HG03039 (cell line): Measurements from ENCODE around the gene CDS2.

Experiments used
- ATAC-seq: cut with Tn5 transposase; IDR thresholded peaks from one replicate; pipeline ENCODE4 v1.9.1; 2021; ENCODE audit warnings: mild to moderate bottlenecking, moderate library complexity; ENCODE audit not compliant: unreplicated experiment

Gene CDS2

GRCh38 chr20:5150226-5151076 is 23.6 kb downstream of the CDS2 start:
- ATAC-seq: no peak

DNA sequence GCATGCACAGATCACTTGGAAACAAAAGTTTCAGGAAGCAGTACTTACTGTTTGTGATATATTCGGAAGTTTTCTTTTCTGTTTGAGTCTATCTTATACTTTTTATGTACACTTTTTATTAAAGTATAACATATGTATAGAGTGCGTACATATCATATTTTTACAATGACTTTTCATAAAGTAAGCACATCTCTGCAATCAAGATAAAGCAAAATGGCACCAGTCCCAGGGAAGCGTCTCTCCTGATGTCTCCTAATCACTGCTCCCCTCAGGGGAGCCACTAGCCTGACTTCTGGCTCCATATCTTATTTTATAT is 26.3 kb downstream of the CDS2 start:
- no peak for ATAC-seq

DNA sequence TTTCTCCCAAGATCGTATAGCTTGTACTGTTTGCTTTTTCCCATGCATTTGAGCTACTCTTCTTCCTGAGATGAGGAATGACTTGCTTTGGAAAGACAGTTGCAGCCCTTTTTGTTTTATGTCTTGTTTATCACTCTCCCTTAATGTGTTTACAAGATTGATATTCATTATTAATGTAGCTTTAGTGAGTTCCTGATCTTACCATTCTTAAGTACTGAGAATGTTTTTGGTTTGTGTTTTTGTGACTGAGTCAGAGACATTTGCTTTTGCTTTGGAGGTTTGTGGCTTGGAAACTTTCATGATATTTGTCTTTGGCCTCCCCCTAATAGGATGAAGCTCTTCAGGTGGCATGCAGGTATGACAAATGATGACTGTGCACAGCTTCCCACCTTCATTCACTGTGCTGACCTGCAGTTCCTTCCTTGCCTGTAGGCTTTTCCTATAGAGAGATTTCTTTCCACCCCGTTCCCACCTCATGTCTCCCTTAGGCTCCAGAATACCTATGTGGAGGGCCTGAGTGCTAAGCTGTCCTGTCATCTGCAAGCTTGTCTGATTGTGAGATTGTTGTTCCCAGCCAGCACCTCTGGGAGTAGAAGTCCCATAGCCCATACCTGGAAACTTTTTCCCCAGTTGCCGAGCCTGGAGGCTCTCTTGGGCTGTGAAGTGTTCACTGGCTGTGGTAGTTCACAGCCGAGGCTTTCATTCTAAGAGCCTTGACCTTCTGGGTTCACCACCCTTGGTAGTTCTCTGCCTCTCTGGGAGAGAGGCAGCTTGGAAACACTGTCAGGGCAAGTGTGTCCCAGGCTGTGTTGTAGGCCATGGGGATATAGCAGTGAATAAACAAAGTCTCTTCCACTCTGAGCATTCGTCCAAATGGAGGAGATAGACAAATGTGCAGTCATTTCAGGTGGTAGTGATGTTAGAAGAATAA is 27.1 kb downstream of the CDS2 start:
- ATAC-seq: no peak

DNA sequence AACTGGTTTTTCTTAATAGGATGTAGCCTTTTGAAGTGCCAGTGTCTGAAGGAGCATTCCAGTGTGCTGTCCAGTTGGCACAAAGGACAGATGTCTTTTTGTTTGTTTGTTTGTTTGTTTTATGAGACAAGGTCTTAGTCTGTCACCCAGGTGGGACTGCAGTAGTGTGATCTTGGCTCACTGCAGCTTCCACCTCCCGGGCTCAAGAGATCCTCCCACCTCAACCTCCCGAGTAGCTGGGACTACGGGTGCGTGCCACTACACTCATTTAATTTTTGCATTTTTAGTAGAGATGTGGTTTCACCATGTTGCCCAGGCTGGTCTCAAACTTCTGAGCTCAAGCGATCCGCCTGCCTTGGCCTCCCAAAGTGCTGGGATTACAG is 27.7 kb downstream of the CDS2 start:
- no peak for ATAC-seq

DNA sequence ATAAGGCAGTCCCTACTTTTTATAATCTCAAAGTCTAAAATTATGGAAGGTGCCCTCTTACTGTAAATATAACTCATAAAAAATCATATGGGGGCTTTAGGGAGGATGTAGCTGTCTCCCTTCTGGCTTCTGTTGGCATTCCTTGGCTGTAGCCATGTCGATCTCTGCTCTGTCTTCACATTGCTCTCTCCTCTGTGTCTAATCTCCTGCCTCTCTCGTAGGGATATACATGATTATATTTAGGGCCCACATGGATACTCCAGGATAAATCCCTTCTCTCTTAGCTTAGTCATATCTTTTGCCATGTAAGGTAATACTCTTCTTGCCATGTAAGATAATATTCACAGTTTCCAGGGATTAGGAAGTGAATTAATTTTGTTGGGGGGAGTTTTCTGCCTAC is 28.6 kb downstream of the CDS2 start:
- no peak for ATAC-seq

GRCh38 chr20:5156675-5157448 is 30.1 kb downstream of the CDS2 start:
- no peak for ATAC-seq

DNA sequence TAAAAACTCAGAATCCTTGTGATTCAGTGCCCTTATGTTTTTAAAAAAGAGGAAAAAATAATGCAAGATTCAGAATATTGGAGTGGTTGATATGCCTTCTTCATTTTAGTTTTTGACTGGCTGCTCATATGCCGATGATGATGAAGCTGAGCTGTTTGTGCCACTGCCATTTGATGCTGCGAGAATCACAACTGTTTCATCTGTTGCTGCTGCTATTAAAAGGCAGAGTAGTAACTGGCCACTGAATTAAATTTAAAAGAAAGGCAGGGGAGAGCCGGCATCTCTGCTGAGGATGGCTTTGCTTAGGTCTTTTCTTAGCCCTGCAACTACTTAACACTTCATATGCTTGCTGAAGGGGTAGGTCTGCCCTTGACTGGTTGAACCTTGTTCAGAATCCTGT is 33.1 kb downstream of the CDS2 start:
- ATAC-seq: no peak

DNA sequence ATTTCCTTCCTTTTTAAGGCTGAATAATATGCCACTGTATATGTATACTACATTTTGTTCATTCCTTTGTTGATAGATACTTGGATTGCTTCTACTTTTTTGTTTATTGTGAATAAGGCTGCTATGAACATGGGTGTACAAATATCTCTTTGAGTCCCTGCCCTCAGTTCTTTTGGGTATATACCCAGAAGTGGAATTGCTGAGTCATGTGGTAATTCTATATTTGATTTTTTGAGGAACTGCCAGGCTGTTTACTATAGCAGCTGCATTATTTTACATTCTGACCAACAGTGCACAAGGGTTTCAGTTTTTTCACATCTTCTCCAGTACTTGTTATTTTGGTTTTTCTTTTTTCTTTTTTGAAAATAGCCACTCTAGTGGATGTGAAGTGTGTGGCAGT is 34.1 kb downstream of the CDS2 start:
- ATAC-seq: no peak

DNA sequence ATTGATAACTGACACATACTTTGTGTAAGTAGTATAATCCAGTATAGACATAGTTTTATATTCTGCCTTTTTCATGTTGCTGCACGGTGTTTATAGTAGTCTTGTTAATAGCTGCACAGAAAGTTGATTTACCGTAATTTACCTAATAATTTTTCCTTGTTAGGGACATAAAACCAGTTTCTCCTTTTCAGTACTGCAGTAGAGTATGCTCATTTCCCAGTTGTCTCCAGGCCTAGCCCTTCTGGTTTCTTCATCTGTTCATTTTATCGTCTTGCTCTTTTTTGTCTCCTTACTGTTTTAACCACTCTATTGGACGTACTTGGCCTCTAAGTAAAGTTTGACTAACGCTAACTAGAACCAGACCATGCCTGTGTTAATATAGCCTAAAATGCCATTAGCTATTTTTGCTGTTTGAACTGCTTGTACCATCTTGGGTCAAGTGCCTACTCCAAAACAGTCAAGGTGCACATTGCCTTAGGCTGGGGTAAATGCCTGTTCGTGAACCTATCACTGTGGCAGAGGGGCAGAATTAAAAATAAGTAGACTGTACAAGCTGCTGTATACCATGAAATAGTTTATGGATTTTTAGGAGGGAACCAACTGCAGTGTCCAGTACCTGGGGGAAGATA is 34.8 kb downstream of the CDS2 start:
- no peak for ATAC-seq

- ATAC-seq: no peak
Measured at GRCh38 chr20:5164645-5165625, 38.1 kb downstream of the CDS2 start.

DNA sequence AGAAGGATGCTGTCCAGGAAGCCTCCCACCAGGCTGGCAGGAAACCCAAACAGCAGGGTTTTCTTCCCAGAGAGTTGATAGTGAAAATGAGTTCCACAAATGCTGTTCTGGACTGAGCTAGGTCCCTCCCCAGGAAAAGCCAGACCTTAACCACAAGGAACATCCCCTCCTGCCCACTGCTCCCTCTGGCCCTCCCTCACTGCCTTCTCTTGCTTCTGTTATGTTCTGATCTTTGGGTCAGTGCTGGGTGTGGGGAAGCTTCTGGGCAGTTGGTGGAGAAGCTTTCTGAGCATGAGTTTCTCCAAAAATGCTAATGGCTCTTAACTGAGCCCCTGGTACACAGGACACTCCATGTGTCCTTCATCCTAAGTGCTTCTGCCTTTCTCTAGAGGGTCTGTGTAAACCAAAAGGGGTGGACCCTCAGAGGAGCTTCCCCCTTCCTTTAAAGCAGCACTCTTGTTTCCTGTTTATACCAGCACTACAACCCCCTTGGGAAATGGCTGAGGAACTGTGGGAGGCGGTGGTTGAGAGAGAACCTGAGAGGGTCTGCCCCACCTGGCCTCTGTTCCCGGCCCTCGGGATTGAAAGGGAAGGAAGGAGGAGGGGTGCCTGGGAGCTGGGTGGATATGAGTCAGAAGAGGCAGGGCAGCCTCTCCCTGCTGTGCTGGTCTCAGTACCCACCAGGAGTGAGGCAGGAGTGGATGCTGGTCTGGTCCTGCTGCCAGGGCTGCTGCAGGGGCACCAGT is 42.0 kb downstream of the CDS2 start:
- no peak for ATAC-seq

DNA sequence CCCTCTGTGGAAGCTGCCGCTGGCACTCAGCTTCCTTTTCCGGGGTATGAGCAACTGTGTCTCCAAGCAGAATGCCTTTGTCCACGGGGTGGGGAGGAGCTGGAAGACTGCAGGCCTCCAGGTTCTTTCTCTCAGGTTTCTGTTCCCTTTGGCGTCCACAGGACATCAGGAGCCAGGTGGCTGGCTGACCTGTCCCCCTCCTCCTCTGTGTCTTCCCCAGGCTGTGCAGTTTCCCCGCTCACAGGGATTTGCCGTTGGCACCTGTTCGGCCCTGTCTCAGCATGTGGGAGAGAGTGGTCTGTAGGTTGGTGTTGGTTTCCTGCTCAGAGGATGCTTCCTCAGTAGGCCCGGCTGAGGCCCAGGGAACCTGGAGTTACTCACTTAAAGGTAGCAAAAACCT is 43.5 kb downstream of the CDS2 start:
- ATAC-seq: no peak

DNA sequence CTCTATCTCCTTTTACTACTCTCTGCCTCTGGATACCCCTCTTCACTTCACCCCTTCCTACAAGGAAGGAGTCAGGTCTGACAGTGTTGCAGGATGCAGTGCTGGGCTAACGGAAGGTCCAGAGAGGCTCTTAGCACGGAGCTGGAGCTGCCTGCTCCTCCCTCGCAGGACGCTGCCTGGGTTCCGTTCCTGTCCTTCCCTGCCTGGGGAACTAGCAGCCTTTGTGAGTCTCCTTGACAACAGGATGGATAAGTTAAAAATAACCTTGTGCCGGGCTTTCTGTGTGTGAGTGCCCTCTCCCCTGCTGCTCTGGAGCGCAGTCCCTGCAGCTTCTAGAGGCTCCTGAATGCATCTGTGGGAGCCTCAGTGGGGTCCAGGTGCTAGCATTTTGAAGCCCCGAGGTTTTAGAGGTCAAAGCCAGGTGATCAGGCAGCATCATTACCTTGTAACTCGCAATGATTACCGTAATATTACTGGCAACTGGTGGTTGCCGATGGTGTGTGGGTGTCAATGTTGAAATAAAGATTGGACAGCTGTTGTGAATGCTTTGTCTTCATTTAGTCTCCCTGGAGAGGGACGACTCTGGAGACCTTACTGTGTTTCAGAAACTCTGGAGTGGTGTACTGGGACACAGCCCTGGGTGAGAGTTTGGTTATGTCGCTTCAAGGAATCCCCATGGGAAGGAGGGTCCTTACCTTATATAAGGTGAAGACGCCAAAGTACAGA is 44.4 kb downstream of the CDS2 start:
- ATAC-seq: no peak

DNA sequence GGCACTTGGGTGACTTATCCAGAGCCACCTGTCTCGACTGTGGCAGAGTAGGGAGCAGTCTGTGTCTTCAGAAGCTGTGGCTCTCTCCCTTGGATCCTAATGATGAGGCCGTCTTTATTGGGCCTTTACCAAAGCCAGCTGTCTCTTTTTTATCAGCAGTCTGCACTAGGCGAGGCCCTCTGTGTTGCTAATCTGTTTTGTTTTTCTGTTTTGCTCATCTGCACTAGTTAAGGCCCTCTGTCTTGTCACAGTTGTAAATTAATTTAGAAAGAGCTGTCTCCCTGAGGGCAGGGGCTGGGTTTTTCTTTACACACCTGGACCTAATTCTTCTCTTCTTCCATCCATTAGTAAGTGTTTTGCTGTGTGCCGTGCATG is 45.0 kb downstream of the CDS2 start:
- ATAC-seq: no peak

DNA sequence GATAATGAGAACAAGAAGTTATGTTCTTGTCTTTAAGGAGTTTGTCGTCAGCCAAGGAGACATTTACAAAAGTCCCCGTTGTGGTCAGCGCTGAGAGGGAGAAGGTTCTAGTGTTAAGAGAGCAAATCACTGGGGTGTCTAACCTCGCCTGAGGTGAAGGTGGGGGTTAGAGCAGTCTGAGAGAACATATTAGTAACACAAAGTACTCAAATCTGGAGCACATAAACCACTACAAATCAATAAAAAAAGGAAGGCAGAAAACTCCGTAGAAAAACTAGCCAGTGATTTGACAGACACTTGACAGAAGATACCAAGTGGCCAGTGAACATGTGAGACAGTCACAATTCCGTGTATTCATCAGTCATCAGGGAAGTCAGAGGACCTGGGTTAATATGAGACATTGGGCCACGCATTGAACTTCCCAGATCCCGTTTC is 45.4 kb downstream of the CDS2 start:
- ATAC-seq: no peak

DNA sequence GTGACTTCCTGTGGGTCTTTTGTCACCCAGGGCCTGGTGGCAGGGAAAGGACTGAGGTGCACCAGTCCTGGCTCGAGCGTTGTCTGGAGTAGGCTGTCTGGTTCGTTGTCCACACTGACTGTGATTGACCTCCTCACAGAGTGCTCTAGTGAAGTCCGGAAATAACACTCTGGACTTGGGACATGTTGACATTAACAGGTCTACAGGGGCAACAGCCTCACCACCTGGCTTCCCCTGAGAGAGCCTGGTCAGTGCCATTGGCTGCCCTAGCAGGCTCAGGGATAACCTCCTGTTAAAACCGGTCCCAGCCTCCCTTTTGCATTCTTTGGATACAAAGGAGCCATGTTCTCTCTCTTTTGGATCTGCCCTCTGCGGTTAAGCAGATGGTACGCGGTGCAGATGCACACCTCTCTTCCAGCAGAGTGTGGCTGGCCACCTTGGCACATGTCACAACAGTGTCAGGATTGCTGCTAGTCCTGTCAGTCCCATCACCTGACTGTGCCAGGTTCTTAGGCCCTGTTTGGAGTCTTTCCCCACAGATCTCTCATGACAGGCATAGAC is 46.2 kb downstream of the CDS2 start:
- ATAC-seq: no peak

DNA sequence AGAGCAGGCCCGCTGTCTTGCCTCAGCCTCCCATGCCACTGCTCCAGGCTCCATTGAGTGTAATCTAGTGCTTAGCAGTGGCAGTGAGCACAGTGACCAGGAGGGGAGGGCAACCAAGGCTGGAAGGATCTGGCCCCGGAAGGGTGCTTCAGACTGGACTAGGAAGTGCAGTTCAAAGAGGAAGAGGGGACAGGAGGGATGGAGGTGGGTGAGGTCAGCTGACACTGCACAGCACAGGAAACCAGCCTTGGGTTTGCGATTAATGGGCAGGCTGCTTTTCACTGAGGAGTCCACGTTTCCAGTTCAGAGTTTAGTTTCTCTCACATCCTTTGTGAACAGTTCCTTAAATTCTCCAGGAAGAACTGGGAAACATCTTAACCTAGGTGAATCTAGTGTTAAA is 46.9 kb downstream of the CDS2 start:
- ATAC-seq: no peak

- ATAC-seq: no peak
Measured at GRCh38 chr20:5177071-5177470, 50.3 kb downstream of the CDS2 start.
